ENCODE measurements around the gene PLEKHH2. TPM values are rescaled to one million over a fixed set of nuclear protein-coding genes. Genes with fewer than 3 reads are reported as not detected.

Gene PLEKHH2
- total RNA-seq, 1 experiment from 2014 or later = 3.1 TPM

GRCh38 chr2:43715300-43716098 is 78.4 kb downstream of the PLEKHH2 start:
- 0 out of 7 replicates have a peak, but pooled peaks cover 0 to 3% (median 2%) of the 10 kb centered on the region in 3 experiments for H3K36me3 Mint-ChIP-seq (ENCODE audit: insufficient read depth in 1 of 3, low read depth in 3 of 3)
- Histone ChIP-seq H3K9me3 (ENCODE audit: control insufficient read depth, low read depth, low read length) (no peaks in the 10 kb centered on the region), H3K56ac (ENCODE audit: insufficient read length, low read depth, low read length) (no peak overlapping the region), H2AFZ (ENCODE audit: low read length) (no peak overlapping the region), H3K79me1 (ENCODE audit: insufficient read depth, low read depth, low read length, poor library complexity, severe bottlenecking) (no peaks in the 10 kb centered on the region), H3K14ac (ENCODE audit: insufficient read depth, low read length) (no peak overlapping the region), H3K9ac (ENCODE audit: extremely low read depth, insufficient read length, low read length) (no peak overlapping the region), H2BK5ac (ENCODE audit: insufficient read length, low read length) (no peak overlapping the region), H4K8ac (replicated peaks; ENCODE audit: insufficient read length, low read depth, low read length) (no peak overlapping the region), H2BK120ac (ENCODE audit: low read depth, low read length, poor library complexity, severe bottlenecking) (no peak overlapping the region), H2AK5ac (ENCODE audit: insufficient read length, low read length) (no peak overlapping the region), H2BK12ac (ENCODE audit: insufficient read length, low read depth, low read length) (no peak overlapping the region), H4K5ac (ENCODE audit: insufficient read length, low read depth, low read length) (no peak overlapping the region), H3K18ac (ENCODE audit: insufficient read length, low read depth, low read length) (no peak overlapping the region), H3K4me1 (ENCODE audit: insufficient read depth, low read length) (peaks cover 6% of the 10 kb centered on the region), H3K4ac (ENCODE audit: low read depth, low read length) (no peak overlapping the region), H2BK15ac (ENCODE audit: low read depth, low read length) (no peak overlapping the region), H3K27me3 (ENCODE audit: insufficient read depth, low read length) (no peaks in the 10 kb centered on the region), H3K23me2 (ENCODE audit: insufficient read length, low read depth, low read length, poor library complexity, severe bottlenecking) (no peaks in the 10 kb centered on the region), H3K4me2 (ENCODE audit: insufficient read depth, insufficient read length, low read length) (no peak overlapping the region), H3K23ac (ENCODE audit: insufficient read length, low read depth, low read length) (no peak overlapping the region), H3K79me2 (ENCODE audit: insufficient read depth, low read length) (no peaks in the 10 kb centered on the region; the same call in 1 of the 2 replicates), H4K20me1 (ENCODE audit: control insufficient read depth, insufficient read depth, insufficient read length) (no peaks in the 10 kb centered on the region), H3K27ac (ENCODE audit: insufficient read length, low read depth, low read length) (no peak overlapping the region), H2BK20ac (ENCODE audit: low read depth, low read length, poor library complexity, severe bottlenecking) (no peak overlapping the region), H3T11ph (ENCODE audit: low read length) (no peak overlapping the region), H4K91ac (ENCODE audit: insufficient read length, low read depth, low read length) (no peak overlapping the region)
- H3K27ac Mint-ChIP-seq = peak overlapping the region in 1 of 3 experiments; percentile 1; a peak in 1 of 7 replicates
- no peak for DNase-seq
- TF ChIP-seq, protein P1, sequence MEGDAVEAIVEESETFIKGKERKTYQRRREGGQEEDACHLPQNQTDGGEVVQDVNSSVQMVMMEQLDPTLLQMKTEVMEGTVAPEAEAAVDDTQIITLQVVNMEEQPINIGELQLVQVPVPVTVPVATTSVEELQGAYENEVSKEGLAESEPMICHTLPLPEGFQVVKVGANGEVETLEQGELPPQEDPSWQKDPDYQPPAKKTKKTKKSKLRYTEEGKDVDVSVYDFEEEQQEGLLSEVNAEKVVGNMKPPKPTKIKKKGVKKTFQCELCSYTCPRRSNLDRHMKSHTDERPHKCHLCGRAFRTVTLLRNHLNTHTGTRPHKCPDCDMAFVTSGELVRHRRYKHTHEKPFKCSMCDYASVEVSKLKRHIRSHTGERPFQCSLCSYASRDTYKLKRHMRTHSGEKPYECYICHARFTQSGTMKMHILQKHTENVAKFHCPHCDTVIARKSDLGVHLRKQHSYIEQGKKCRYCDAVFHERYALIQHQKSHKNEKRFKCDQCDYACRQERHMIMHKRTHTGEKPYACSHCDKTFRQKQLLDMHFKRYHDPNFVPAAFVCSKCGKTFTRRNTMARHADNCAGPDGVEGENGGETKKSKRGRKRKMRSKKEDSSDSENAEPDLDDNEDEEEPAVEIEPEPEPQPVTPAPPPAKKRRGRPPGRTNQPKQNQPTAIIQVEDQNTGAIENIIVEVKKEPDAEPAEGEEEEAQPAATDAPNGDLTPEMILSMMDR (conservative IDR thresholded peaks at IDR 0.05) = no peak
- WGBS (ENCODE audit: extremely low coverage, insufficient read length, low lambda C conversion rate) = no CpG with 5 or more reads among the region's 4 CpGs
- H3K27me3 Mint-ChIP-seq (ENCODE audit: low read depth) = no peaks in the 10 kb centered on the region
- no peaks in the 10 kb centered on the region for H3K9me3 Mint-ChIP-seq
- H3K4me1 Mint-ChIP-seq = peaks cover 16 to 20% of the 10 kb centered on the region in 2 experiments
- no peak overlapping the region; a peak in 1 of 5 replicates for H3K4me3 Mint-ChIP-seq

Measured in H9 (cell line).